T follicular helper cell (primary cell): ENCODE measurements around the gene ZNF333.
"Not testable (repeated sequence)": the region's sequence is repeated elsewhere in the genome, so short reads cannot be mapped to it uniquely, and the experiment has no call there.

Experiments
- DNase-seq: peaks from one replicate; pipeline ENCODE4 v3.0.0-alpha.2; 2020; ENCODE audit warnings: low read depth

Gene ZNF333

DNA sequence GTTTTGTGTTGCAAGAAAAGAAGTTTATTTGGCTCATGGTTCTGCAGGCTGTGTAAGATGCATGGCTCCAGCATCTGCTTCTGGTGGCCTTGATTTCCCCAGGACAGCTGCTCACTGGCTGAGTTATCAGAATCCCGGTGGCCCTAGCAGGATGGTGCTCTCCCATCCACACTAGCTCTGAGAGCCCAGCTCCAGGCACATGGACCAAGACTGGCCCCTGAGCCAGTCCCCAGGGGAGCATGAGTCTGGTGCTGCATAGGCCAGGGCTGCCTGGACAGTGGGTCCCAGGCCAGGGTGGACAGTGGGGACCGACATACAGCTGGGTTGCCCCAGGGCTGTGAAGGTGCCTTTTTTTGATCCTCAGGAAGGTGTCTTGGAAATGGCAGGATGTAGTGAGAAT, 78.2 kb downstream of the ZNF333 start:
- no peak for DNase-seq

DNA sequence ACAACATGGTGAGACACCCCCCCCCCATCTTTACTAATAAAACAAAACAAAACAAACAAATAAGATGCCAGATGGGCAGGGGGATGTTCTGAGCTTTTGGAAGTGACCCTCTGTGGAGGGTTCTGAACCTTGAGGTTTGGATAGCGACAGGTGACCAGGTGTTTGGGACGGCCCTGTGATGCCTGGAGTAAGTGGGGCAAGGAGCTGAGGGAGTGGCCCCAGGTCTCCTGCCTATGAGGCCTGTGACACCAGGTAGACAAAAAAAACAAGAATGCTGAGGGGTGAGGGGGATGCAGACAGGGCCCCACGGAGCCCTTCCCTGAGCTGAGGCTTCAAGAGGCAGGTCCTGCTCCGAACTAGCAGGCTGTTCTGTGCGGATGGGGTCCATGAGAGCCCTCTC, 79.4 kb downstream of the ZNF333 start:
- no peak for DNase-seq

DNA sequence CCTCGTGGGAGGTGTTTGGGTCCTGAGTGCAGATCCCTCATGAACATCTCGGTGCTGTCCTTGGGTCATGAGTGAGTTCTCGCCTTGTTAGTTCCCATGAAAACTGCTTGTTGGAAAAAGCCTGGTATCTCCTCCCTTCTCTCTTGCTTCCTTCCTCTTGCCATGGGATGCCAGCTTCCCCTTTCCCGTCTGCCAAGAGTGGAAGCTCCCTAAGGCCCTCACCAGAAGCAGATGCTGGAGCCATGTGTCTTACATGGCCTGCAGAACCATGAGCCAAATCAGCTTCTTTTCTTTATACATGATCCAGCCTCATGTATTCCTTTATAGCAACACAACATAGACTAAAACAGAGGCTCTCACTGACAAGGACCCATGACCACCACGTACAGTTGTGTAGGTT, 80.3 kb downstream of the ZNF333 start:
- DNase-seq, result no peak

DNA sequence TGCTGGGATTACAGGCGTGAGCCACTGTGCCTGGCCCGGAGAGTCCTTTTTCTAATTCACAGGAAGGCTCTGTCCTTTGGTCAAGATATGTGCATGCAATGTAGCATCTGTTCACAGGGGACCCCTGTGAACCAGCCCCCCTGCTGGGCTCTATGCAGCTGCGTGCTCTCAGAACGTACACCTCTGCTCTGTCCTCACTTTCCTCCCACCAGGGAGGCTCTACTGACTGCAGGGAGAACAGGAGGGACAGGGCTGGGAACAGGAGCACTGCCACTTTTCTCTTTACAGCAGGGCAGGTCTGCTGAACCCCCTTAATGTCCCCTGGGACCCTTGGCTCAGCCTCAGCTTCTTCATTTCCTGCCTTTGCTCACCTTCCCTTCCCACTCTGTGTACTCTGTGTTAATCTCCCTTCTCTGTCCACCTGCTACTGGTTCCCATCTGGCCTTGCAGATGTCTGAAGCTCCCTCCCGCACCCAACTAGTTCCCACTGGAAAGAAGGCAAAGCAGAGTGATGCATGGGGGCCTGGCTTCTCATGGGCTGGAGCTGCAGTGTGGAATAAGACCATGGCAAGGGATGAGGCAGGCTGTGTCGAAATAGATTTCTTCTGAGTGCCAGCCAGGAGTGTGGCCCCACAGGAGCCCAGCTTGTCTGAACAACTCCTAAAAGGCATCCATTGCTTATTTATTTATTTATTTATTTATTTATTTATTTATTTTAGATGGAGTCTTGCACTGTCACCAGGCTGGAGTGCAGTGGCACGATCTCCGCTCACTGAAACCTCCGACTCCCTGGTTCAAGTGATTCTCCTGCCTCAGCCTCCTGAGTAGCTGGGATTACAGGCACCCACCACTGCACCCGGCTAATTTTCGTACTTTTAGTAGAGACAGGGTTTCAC, 81.3 kb downstream of the ZNF333 start:
- DNase-seq, result no peak

DNA sequence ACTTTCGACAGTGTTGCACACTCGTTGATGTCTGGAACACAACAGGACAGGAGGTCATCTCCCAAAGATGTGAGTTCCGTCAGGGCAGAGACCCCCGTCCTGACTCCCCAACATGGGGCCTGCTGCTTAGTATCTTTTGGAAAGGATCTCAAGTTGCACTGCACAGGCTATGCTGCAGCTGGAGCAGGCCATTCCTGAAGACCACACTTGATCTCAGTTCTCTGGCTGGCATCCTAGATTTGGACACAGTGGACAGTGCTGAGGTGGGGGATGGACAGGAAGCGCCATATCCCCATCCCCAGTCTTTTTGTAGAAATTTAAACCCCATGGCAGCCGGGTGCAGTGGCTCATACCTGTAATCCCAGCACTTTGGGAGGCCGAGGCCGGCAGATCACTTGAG, 82.6 kb downstream of the ZNF333 start:
- no peak for DNase-seq

DNA sequence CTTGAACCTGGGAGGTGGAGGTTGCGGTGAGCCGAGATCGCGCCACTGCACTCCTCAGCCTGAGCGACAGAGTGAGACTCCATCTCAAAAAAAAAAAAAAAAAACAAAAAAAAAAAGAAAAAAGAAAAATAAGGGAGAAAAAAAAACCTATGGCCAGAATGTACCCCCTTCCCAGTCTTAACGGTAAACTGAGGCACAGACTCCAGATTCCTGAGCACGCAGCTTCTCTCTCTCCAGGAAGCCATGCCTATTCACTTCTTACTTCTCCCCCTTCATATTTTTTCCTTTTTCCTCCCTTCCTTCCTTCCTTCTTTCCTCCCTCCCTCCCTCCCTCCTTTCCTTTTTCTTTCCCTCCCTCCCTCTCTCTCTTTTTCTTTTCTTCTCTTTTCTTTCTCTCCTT, 83.1 kb downstream of the ZNF333 start:
- DNase-seq, result no peak

DNA sequence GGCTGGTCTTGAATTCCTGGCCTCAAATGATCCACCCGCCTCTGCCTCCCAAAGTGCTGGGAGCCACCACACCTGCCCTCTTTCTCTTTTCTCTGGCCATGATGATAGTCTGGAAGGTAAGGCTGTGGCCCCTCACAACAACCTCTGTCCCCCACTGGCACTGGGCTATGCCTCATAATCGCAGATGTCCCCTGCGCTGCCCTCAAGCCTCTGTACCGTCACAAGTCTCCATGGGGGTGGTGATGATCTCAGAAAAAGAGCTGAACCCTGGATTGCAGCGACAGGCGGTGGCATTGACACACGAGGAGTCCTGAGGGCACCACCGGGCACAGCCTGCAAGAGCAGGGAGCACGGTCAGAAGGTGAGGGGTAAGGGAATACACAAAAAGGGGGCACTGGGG, 83.9 kb downstream of the ZNF333 start:
- DNase-seq, result not testable (repeated sequence)

DNA sequence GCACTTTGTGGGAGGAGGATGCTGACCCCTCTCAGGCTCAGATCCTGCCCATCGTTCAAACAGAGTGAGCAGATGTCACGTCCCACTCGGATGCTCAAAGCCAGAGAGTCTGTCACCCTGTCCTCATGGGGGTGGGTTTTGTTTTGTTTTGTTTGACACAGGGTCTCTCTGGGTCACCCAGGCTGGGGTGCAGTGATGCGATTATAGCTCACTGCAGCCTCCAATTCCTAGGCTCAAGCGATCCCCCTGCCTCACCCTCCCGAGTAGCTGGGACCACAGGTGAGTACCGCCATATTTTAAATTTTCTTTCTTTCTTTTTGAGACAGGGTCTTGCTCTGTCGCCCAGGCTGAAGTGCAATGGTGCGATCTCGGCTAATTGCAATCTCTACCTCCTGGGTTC, 84.5 kb downstream of the ZNF333 start:
- no peak for DNase-seq

DNA sequence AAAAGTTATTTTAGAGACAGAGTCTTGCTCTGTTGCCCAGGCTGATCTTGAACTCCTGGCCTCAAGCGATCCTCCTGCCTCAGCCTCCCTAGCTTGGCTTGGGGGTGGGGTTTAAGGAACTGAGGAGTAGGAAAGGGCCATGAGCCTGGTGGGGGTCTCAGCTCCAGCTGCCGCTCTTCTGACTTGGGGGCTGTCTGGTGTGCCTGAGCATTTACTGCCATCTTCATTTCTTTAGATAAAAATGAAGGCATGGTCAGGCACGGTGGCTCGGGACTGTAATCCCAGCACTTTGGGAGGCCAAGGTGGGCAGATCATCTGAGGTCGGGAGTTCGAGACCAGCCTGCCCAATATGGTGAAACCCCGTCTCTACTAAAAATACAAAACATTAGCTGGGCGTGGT, 85.5 kb downstream of the ZNF333 start:
- not testable (repeated sequence) for DNase-seq

DNA sequence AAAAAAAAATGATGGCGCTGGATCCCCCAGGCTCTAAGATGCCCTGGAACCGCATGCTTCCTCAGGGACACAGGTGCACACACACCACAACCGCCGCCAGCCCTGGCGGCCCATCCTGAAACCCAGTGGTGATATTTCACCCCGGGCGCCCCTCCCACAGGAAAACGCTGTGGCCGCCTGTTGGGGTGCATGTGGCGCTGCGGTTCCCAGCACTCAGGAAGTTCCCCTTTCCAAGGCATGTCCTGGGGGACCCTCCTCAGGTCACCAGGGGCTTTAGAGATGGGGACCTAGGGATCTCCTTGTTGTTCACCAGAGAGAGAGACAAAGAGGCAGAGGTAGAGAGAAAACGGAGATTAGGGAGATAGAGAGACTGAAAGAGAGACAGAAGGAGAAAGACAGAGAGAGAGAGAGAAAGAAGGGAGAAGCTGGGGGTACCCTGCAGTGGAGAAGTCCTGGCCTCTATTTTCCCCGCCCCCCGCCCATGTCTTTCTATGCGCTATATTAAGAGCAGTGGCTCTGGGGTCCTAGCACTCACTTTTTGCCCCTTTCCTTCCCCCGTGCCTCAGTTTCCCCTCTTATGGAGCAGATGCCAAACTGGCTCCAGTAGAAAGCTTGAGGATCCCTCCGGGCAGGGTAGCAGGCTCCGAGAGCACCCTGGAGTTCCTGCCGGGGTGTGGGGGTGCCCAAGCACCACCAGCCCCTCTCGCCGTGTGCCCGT, 86.2 kb downstream of the ZNF333 start:
- DNase-seq, result no peak

DNA sequence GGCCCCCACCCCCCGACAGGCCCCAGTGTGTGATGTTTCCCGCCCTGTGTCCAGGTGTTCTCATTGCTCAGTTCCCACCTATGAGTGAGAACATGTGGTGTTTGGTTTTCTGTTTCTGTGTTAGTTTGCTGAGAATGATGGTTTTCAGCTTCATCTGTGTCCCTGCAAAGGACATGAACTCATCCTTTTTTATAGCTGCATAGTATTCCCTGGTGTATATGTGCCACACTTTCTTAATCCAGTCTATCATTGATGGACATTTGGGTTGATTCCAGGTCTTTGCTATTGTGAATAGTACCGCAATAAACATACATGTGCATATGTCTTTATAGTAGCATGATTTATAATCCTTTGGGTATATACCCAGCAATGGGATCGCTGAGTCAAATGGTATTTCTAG, 87.8 kb downstream of the ZNF333 start:
- DNase-seq, result not testable (repeated sequence)

DNA sequence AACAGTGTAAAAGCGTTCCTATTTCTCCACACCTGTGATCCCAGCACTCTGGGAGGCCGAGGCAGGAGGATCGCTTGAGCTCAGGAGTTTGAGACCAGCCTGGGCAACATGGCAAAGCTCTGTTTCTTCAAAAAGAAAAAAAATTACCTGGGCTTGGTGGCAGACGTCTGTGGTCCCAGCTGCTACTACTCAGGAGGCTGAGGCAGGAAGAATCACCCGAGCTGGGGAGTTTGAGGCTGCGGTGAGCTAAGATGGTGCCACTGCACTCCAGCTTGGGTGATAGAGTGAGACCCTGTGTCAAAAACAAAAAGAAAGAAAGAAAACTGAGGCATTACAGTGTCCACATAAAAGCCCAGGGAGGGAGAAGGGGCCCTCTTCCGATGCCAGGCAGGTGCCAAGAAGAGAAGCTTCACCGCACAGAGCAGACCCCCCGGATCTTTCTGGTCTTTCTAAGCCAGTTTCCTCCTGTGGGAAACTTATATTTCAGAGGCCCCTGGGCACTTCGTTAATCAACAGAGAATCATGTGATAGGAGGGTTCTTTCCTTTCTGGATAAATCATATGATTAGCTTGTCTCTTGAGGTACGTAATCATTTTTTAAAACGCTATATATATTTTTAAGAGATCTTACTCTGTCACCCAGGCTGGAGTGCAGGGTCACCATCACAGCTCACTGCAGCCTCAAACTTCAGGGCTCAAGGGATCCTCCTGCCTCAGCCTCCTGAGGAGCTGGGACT, 88.4 kb downstream of the ZNF333 start, which contains the start of gene ADGRE2:
TSS of gene ADGRE2 (minus strand) at position 451 of the 736 bp plus-strand sequence. CDS start 1,804 bp downstream, outside the sequence.
- DNase-seq, result not testable (repeated sequence)

DNA sequence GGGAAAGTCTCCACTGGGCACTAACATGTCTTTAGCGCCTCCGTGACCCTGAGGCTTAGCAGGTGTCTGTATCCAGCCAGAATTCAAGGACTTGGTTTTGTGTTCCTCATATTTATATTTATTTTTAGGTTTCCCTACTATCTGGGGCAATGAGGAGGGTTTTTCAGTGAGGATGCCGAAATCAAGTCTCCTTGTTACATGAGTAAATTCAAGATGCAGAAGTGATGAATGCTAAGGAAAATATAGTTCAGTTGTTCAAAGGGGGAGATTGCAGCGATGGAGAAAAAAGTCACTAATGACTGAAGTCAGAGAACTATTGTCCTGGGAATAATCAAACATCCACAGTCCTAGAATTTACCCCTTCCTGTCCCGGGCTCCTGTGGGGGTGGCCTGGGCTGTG, 89.3 kb downstream of the ZNF333 start:
- DNase-seq, result no peak

DNA sequence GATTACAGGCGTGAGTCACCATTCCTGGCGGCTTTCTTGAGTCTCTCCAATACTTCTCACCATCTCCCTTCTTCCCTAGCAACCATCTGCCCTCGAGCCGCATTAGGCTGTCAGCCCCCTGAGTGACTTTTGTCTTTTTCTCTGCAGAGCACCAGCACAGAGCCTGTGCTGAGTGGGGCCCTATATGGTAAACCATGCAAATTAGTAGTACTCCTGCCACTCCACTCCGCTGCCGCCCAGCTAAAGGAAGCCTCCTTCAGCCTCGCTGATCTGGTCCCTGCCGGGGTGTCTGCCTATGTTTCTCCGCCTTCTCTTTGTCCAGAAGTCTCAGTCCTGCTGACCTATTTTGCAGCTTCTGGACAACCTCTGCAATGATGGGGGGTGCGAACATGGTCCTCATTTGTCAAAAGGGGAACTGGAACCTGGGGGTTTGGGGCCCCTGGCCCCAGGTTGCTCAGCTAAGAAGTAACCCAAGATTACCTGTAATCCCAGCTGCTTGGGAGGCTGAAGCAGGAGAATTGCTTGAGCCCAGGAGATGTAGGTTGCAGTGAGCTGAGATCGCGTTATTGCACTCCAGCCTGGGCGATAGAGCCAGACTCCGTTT, 90.9 kb downstream of the ZNF333 start:
- not testable (repeated sequence) for DNase-seq

DNA sequence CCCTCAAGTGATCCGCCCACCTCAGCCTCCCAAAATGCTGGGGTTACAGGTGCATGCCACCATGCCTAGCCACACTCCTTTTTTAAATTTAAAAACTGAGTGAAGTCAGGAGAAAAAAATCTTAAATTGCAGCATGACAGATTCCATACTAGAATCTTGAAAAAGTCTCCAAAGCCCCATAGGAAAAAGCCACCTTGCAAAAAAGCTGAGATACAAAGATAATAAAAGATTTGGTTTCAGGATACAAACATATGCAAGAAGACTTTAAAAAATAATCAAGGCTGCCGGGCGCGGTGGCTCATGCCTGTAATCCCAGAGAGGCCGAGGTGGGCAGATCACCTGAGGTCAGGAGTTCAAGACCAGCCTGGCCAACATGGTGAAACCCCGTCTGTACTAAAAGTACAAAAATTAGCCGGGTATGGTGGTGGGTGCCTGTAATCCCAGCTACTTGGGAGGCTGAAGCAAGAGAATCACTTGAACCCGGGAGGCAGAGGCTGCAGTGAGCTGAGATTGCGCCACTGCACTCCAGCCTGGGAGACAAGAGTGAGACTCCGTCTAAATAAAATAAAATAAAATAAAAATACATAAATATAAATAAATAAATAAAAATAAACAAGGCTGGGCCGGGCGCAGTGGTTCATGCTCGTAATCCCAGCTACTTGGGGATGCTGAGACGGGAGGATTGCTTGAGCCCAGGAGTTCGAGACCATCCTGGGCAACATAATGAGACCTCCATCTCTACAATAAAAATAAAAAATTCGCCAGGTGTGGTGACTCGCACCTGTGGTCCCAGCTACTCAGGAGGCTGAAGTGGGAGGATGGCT, 92.1 kb downstream of the ZNF333 start:
- DNase-seq, result not testable (repeated sequence)

DNA sequence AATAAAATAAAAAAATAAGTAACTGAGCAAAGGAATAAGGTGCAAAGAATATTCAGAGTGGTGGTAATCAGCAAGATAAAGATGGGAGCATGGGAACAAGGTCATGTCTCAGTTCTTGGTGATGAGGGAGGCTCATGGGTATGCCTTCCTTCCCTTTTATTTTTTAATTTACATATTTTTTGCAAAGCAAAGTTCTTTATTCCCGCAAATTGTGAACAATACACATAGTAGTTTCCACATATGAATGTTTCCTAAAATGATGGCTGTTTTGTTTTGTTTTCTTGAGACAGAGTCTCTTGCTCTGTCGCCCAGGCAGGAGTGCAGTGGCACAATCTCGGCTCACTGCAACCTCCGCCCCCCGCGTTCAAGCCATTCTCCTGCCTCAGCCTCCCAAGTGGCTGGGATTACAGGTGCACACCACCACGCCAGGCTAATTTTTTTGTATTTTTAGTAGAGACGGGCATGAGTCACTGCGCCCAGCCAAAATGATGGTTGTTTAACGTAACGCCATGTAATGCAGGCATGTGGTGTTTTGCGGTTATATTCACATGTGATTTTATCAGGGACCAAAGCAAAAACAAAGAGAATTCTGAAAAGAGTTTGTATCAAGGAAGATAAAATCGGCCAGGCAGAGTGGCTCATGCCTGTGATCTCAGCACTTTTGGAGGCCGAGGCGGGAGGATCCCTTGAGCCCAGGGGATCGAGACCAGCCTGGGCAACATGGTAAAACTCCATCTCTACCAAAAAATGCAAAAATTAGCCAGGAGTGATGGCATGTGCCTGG, 93.0 kb downstream of the ZNF333 start:
- no peak for DNase-seq
